Stimulated activated CD4-positive, alpha-beta T cell treated with anti-CD3 and anti-CD28 coated beads, Interleukin-4, amount 100 ng/mL, for 4 hours (primary cell): ENCODE measurements around the gene LRRC52.

Experiments used
- DNase-seq, 2 experiments: peaks; one replicate each; pipeline ENCODE4 v3.0.0-alpha.2; 2020

Gene LRRC52

DNA sequence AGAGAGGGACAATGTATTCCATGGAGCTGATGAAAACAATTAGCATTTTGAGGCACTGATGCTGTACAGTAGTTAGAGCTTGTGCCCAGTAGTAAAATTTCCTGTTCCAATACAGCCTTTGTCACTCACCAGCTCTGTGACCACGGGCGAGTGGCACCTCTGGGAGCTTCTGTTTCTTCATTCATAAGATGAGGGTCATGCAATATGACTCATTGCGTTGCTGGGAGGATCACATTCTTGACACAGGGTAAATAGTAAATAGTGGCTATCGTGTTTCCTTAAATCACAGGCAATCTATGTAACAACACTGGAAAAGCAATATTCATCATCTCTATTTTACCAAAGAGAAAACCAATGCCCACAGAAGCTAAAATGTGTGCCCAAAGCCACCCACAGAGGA is 4.5 kb upstream of the LRRC52 start:
- DNase-seq, result no peak

- DNase-seq, result no peak
These were observed 3.9 kb upstream of the LRRC52 start for GRCh38 chr1:165539908-165540307.

GRCh38 chr1:165542015-165542631 is 1.7 kb upstream of the LRRC52 start:
- no peak for DNase-seq

- no peak for DNase-seq
These were observed 1.2 kb upstream of the LRRC52 start for GRCh38 chr1:165542647-165543046.

DNA sequence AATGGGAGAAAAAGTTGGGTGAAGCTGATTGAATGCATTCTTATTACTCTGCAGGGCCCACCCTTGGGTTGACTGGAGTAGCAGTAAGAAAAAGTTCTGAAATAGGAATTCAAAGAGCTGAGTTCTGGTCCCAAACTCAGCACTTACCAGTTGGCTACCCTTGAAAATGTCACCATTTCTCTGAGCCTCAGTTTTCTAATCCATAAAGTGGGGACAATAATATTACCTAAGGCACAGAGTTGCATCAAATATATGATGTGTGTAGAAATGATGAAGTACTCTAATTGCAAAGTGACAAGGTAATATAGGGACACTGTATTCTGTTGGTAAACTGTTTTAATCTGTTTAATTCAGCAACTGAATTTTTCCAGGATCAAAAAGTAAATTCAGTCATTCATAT is 1.2 kb downstream of the LRRC52 start:
- no peak for DNase-seq

DNA sequence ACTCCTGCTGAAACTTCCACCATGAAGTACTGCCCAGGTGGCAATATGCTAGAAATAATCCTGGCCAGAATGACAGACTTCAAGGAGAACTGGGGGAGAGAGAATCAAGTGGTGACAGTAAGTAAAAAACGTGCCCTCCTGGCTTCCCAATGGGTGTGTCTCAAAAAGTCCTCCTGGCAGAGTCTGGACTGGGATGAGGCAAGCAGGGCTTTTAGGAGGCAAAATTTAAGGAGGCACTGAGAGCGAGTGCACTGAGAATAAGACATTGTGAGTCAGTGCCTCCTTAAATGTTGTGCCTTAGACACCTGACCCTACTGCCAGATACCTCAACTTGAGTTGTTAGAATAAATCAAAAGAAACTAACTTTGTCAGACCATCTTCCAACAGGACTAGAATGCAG is 2.2 kb downstream of the LRRC52 start:
- DNase-seq, result no peak

- no peak for DNase-seq
These were observed 6.2 kb downstream of the LRRC52 start for GRCh38 chr1:165549973-165550372.

GRCh38 chr1:165551469-165551868 is 7.7 kb downstream of the LRRC52 start:
- no peak for DNase-seq

GRCh38 chr1:165560883-165561656 is 17.3 kb downstream of the LRRC52 start:
- DNase-seq, result no peak

DNA sequence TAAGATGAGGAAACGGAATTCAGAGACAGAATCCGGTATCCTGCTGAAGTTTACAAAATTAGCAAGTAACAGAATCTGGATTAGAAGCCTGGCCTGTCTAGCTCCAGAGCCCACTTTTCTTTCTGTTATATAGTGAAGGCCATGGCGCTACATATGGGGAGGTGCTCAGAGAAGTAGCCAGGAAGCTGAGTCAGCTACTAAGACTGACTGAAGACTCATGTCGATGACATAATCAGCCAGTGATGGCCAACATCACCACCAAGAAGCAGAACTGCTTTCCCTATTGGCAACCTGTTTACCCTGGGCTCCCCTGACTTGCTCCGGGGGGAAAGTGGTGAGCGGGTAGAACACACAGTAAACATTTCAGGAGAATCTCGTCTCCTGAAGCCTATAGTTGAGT is 18.8 kb downstream of the LRRC52 start:
- no peak for DNase-seq

- no peak for DNase-seq
These were observed 19.8 kb downstream of the LRRC52 start for GRCh38 chr1:165563551-165563950.

- no peak for DNase-seq
These were observed 20.8 kb downstream of the LRRC52 start for GRCh38 chr1:165564561-165564960.

- no peak for DNase-seq
These were observed 22.1 kb downstream of the LRRC52 start for GRCh38 chr1:165565751-165566490.

DNA sequence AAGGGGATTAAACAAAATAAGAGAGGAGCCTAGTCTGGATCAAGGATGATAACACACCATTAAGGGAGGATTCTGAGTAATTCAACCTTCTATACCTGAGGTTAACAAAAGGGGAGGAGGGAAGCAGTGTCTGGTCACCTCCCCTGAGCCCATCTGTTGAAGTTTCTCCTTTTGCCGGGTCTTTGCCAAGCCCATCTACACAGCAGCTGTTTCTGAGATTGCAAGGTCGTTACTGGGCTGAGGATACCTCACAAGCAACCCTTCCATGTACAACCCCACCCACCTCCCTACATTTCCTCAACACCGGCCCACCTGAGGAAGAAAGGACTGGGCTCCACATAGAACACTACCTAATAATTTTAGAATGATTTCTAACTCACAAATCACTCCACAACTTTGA is 26.3 kb downstream of the LRRC52 start:
- DNase-seq, result no peak

GRCh38 chr1:165573787-165574186 is 30.0 kb downstream of the LRRC52 start:
- no peak for DNase-seq

- no peak for DNase-seq
These were observed 30.5 kb downstream of the LRRC52 start for GRCh38 chr1:165574295-165574694.

- no peak for DNase-seq
These were observed 31.8 kb downstream of the LRRC52 start for GRCh38 chr1:165575468-165576099.

GRCh38 chr1:165576536-165576935 is 32.7 kb downstream of the LRRC52 start:
- DNase-seq, result no peak

- DNase-seq, result no peak
These were observed 33.9 kb downstream of the LRRC52 start for GRCh38 chr1:165577707-165578106.

DNA sequence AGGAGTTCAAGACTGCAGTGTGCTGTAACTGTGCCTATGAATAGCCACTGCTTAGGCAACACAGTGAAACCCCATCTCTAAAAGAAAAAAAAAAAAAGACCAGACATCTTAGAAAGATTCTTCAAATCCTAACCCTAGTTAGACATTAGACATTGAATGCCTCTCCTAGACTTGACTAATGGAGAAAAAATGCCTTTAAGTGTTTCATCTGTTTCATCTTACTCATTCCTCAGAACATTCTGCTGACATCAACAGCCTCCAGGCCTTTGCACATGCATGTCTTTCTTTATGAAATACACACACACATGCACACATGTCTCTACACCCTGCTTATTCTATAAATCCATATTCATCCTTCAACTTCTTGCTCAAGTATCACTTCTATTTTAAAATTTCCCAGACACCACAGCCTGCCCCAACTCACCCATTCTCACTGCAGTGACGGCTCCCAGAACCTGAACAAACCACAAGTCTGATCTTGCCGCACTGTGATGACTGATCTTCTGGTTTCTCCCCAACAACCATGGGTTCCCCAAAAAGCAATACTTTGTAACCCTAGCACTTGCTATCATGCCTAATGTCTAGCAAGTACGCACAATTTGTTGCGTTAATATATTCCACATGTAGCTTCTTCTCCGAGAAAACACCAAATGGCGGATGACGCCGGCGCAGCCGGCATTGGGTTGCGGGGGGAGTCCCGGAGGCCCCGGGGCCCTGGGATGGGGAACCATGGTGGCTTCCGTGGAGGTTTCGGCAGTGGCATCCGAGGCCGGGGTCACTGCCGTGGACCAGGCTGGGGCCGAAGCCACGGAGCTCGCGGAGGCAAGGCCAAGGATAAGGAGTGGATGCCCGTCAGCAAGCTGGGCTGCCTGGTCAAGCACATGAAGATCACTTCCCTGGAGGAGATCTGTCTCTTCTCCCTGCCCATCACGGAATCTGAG is 37.4 kb downstream of the LRRC52 start:
- no peak for DNase-seq

GRCh38 chr1:165581926-165582325 is 38.1 kb downstream of the LRRC52 start:
- no peak for DNase-seq

DNA sequence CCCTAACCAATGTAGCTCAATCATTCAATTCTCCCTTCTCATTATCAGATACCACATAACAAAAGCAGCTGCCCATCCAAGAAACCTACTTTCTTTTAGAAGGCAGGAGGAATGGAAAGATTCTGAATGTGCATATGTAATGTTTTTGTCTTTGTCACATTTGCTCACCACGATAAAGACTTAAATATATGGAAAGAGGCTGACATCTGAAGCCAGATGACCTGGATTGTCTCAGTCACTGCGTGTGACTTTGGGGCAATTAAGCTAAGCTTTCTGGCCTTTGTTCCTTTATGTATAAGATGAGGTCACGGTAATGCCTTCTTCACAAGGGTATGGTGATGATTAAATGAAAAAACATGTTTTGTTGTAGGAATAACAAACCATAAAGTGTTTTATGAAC is 42.6 kb downstream of the LRRC52 start:
- no peak for DNase-seq
